HG03521 (cell line): ENCODE data around the gene TCEA3.

Experiments
- ATAC-seq: cut with Tn5 transposase; IDR thresholded peaks from one replicate; pipeline ENCODE4 v1.9.1; 2021; ENCODE audit warnings: mild to moderate bottlenecking, moderate library complexity; ENCODE audit not compliant: unreplicated experiment

TCEA3 gene

DNA sequence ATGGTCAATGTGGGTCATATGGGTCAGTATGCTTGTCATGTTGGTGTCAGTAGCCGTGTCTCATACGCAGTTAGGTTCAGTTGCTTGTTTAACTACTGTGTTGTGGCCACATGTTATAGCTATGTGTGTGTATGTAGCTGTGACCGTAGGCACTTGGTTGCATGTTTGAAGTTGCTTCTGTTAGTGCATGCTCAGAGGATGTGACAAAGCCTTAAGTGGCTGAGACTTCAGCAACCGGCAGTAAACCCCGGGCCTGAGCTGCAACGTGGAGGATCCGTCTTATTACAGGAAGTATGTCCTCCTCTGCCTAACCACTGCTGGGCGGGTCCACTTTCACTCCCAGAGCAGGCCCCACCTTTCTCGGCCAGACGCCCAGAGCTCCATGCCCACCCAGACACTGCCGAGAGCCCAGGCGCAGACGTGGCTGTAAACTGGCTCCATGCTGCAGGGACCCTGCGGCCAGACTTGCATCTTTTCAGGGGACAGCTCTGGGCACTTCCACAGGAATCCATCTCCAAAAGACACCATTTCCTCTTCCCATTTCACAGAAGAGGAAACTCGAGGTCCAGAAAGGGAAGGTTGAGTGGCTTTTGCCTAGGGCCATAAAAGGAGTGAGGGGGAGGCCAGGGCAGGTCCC, 2.2 kb downstream of the TCEA3 start:
- no peak for ATAC-seq

DNA sequence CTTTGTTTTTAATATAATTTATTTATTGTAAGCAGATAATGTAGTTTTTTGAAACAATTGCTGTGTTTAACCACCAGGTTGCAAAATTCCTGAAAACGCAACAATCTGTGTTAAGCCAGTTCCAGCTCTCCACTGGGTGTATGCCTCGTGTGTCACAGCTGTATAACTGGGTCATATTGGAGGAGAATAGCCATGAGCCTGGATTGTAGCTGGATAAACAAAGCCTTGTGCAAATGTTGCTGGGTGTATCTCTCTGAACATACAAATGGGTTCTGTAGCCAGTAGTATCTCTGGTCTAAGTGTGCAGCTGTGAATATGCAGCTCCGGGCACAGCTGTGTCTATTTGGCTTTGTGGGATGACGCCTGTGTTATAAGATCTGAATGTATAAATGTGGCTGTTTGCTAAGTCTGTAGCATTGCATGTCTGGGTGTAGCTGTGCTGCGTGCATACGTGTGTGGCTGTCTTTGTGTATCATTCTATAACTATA, 2.8 kb downstream of the TCEA3 start:
- ATAC-seq, result no peak

DNA sequence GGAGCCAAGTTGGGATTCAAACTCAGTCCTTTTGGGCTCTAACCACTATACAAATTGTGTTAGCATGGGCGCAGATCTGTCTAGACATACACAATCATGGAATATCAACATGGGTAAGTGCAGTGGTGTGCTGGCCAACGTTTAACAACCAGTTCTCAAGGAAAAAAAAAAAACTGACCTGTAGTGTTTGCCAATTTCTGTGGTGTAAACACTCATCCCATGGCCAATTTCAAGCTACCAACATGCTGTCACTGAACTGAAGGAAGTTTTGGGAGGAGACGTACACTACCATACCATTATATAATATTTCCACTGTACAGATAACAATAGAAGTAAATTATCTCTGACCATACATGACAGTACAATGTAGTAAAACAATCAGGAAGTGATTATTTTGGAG, 3.2 kb downstream of the TCEA3 start:
- no peak for ATAC-seq

DNA sequence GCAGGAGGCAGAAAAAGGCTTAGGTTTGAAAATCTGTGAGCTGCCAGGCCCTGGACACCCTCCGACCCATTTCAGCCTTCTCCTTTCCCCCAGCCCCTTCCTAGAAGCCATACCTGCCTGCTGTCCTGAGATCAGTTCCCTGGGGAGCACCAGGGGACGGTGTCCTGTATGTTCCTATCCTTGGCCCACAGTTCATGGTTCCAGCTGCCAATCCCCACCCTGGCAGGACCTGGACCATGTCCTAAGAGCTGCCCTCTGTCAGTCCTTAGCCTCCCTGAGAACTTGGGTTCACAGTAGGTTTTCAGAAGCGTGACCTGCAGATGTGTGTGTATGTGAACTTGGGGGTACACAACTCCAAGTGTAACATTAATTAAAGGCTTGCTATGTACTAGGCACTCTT, 3.8 kb downstream of the TCEA3 start:
- no peak for ATAC-seq

DNA sequence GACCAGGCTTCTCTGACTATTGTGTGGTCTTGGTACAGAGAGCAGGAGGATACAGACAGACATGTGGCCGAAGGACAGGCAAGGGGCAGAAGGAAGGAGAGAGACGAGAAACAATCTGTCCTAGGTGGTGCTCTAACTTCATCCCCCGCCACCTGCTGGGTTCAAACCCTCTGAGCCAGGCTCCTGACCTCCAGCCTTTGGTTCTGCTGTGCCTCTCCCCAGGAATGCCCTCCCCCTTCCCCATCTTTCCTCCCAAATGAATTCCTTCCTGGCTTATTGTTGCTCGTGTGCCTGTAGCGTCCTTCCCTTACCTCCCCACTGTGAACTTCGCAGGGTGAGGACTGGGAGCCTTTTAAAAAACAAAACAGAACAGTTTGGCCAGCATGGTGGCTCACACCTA, 5.4 kb downstream of the TCEA3 start:
- no peak for ATAC-seq

DNA sequence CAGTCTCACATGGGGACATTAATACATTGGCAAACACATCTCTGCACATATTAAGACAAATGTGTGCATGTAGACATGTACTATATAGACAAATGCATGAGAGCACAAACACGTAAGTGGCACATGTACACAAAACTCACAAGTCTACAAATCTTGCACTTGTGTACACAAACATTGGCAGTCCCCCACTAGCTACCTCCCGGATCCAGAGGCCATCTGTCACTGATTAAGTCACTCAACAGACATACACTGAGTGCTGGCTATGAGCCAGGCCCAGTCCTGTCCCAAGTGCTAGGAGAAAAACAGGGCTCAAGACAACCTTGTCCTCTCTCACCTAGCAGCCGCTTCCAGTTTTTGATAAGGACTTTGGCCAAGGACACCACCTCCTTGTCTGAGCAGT, 7.0 kb downstream of the TCEA3 start:
- ATAC-seq, result no peak

DNA sequence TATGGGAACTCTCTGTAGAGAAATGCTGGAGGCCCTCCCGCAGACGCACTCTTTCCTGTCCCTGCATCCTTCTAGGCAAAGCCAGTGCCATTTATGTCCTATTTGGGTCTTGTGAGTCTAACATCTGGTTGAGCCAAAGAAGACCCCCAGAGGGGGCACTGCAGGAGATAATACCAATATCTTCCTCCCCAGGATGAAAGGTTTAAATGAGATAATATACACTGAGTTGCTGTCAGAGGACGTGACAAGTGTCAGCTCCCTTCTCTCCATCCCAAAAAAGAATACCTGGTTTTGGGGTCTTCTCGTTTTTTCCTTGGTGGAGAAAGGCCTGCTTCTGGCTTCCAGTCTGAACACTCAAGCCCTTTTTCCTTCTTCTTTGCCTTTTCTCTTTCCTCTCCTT, 7.6 kb downstream of the TCEA3 start:
- ATAC-seq, result no peak

DNA sequence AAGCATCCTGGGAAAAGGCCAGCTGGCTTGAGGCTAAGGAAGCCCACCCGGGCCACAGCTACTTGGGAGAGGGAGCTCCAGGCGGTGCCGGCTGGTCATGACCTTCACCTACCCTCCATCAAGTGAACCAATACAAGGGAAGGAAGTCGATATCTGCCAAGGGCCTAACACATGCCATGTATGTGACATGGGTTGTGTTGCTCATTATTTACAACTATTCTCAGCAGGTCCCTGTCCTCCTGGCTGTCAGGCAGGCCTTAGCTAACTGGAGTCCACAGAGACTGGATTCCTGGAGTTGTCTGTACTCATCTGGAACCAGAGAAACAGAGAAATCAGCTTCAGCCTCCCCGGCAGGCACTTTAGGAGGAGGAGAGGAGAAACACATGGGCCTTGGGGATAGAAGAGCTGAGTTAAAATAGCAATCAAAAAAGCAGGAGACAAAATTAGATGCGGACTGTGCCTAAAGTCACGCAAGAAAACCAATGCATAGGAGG, 15.7 kb downstream of the TCEA3 start:
- no peak for ATAC-seq

DNA sequence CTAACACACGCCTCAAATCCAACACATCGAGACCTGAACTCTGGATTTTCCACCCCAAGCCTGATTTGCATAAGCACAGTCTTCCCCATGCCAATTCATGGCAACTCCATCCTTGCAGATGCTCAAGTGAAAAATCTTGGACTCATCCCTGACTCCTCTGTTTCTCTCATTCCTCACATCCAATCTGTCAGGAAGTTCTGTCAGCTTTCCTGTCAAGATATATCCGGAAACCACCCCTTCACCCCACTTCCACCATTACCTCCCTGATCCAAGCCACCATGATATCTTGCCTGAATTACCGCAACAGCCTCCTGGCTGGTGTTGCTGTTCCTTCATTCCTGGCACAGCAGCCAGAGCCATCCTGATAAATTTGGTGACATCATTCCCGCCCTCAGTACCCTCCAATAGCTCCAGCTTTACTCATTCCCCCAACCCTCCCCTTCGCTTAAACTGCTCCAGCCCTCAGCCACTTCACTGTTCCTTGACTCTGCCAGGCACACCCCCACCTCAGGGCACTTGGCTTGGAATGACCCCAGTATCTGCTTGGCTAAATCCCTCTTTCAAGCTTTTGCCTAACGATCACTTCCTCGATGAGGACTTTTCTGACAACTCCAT, 17.4 kb downstream of the TCEA3 start:
- no peak for ATAC-seq

DNA sequence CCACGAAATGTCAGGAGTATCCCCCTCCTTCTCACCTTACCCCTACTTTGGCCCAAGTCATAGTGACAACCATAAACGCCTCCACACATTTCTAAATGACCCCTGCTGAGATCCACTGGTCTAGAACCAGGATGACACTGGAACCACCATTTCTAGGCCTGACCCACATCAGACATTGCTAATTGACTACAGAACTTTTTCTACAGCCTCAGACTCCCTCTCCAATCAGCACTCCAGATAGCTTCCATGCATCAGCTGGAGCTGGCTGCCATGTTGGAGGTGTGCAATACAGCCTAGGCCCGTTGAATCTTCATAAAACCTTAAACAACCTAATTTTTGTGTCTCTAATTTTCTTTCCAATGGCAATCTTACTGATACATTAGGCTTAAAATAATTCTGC, 18.6 kb downstream of the TCEA3 start:
- ATAC-seq, result no peak

DNA sequence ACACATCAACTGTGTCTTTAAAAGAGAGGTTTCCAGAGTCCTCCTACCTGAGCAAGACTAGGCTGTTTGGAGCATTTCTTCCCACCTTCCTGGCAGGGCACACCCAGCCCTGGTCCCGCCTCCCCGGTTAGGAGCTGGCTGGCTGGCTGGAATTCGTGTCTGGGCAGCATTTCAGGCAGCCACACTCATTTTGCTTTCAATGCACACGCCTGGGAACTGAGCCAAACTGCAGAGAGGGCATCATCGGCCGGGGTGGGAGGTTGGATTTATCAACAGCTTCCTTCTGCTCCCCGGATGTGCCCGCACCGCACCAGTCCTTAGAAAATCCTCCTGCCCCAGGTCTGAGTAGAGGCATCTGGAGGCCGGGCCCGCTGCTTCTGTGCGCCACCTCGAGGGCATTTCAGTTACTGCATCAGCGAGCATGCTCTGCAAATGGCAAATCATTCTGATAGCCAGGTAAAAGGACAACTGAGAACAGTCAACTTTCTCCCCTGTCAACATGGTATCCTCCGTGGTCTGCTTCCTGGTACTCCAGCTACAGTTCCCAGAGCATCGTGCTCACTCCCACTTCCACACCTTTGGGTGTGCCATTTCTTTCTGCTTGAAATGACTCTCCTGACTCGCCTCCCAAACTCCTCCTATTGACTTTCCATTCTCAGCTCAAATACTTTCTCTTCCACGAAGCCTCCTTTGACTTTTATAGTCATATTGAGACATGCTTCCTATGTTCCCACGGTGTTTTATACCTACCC, 20.6 kb downstream of the TCEA3 start:
- no peak for ATAC-seq

DNA sequence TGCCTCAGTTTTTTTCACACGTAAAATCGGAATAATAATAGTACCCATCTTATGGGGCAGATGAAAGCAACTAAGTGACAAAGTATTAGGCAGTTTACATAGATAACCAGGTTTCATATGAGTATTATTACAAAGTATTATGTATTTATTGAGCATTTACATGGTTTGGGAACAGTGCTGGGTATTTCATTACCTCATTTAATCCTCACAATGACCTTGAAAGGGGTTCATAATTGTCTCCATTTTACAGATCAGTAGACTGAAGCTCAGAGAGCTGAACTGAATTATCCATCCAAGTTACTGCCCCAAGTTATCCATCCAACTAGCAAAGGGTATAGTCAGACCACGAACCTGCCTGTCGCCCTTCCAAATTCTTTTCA, 21.2 kb downstream of the TCEA3 start:
- ATAC-seq, result no peak

DNA sequence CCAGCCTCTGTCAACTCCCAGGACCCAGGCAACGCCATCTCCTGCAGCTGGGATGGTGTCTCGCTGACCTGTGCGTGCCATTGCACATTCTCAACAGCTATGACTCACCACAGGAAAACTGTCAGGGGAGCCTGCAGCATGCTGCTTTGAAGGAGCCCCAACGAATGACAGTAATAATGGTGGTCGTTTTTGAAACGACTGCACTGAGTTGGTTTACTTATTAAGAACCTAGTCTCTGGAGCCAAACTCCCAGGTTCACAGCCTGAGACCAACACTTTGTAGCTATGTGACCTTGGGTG, 21.6 kb downstream of the TCEA3 start:
- ATAC-seq, result no peak

DNA sequence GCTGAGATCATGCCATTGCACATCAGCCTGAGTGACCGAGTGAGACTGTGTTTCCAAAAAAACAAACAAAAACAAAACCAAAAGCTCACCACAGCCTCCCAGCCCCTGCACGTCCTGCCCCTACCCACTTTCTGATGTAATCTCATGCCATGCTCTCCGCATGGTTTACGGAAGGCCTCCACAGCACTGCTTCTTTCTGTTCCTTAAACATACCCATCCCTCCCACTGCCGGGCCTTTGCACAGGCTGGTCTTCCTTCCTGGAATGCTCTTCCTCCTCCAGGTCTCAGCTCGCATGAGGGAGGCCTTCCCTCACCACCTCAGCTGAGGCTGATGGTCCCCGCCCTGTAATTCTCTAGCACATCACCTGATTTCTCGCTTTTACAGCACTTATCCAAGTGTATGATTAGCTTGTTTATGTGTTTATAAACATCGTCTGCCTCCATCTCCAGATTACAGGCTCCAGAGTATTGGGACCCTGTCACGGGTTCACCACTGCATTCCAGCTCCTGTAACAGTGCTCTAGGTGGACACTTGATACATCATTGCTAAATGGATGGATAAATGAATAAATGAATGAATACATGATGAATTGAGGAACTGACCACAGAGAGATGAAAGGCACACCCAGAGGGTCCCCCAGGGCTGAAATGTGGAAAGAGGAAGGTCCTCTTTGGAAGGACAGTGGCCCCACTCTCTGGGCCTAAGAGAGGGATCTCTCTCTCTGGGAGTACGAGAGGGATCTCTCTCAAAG, 22.1 kb downstream of the TCEA3 start:
- ATAC-seq, result no peak

DNA sequence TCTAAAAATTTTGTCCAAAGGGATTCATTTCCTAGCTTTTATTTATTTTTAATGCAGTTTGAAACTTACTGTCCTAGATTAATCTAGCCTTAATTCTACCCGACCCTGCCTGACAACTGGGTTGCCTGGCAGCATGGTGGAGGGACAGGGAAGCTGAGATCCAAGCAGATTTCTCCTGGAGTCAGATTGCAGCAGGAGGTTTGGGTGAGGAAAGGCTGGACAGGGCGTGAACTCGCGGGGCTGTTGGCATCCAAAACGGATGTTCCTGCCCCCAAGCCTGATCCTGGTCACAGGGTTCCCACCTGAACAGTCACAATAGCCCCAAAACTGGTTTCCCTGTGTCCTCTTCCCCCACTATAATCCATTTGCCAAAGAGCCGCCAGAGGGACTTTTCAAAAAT, 23.2 kb downstream of the TCEA3 start:
- no peak for ATAC-seq

DNA sequence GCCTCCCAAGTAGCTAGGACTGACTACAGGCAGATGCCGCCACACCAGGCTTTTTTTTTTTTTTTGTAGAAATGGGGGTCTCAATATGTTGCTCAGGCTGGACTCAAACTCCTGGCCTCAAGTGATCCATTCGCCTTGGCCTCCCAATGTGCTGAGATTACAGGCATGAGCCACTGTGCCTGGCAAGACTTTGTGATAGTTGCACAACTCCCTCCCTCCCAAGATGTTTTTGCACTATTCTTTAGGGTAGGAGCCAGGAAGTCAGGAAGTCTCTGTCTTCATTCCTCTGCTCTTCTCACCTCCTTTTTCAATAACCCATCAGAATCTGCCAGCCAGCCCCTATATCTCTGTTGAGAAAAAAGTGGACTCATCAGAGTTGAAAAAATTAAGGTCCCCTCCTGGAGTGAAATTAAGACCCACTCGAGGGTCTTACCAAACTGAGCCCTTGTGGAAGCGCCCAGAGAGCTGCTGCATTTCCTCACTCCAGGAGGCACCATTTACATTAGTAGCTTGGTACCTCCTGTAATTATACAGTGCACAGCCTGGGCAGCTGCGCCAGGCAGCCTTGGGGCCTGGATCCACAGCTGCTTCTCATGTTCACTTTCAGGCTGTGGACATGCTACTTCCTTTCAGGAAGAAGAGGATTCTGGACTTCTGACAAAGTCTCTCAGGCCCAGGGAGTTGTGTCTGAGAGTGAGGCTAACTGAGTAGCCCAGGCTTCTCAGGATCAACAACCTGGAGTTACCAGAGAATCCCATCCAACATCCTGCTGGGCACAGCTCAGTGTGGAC, 24.0 kb downstream of the TCEA3 start:
- ATAC-seq, result no peak

DNA sequence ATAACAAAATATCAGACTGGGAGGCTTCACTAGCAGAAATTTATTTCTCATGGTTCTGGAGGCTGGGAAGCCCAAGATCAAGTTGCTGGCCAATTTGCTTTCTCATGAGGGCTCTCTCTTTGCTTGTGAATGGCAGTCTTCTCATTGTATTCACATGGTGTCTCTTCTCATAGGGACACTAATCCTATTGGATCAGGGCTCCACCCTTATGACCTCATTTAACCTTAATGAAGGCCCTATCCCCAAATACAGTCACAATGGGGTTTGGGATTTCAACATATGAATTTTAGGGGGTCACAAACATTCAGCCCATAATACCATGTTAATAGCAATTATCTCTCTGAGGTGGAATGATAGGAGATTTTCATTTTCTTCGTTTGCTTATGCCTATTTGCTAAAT, 25.3 kb downstream of the TCEA3 start:
- ATAC-seq, result no peak

DNA sequence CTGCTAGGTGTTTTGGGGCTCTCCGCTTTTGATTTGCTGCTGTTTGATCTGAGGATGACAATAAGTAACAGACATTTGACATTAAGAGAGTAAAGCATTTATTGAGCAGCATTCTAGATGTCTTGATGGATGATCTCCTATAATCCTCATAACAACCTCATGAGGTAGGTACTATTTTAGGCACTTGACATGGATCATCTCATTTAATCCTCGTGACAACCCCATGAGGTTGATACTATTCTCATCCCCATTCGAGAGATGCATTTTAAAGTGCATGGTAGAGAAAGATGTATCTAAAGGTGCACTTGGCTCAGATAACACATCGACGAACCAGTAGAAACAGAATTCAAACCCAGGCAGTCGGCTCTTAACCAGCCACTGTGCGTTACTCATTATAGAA, 26.6 kb downstream of the TCEA3 start:
- no peak for ATAC-seq

DNA sequence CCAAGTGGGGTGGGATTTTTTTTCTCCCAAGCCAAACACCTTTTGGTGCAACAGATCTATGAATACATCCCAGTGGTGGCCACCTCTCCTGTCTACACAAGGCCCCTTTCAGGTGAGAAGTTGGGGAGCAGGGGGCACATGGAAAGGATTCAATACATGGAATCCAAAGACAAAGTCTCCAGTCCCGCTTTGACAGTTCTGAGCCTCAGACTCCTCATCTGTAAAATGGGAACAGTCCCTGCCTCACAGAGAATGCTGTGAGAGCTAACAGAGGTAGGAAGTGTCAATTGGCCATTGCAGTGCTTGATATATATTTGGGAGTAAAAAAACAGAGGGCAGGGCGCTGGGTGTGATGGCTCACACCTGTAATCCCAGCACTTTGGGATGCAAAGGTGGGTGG, 28.2 kb downstream of the TCEA3 start:
- no peak for ATAC-seq

DNA sequence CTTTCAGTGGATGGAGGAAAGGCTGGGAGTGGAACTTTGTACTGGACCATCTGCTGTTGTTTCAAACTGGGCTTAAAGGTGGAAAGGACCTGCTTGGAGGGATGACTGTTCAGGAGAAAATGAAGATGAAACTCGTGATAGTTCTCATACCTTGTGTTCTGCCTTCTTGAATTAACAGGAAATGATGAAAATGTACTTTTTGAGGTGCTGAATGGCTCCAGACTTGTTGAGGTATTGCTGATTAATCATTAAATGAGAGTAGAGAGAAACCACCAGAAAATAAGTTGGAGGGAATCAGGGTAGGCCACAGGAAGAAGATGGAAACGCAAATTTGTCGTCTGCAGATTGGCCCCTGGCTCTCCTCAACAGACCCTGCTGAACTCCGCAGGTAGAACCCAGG, 28.7 kb downstream of the TCEA3 start:
- no peak for ATAC-seq

DNA sequence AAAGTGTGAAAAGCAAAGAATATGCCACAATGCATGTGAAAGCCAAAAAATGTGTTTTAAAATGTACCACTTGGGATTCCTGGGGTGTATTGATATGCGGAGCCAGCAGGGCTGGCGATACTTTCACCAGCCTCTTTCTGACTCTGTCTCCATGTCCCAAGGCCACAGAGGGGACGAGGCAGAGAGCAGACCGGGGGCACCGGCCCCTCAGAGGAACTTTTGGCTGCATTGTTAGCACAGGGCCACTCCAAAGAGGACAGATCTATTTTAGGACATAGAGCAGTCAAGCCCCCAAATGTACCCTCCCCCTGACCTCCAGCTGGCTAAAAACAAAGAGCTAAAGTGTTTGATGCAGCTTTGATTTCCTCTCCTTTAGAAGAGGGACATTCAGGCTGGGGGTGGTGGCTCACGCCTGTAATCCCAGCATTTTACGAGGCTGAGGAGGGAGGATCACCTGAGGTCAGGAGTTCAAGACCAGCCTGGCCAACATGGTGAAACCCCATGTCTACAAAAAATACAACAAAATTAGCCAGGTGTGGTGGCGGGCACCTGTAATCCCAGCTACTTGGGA, 29.3 kb downstream of the TCEA3 start:
- ATAC-seq, result no peak
